HepG2 (cell line): Measurements from ENCODE around the gene TNS1. TPM values are rescaled to one million over a fixed set of nuclear protein-coding genes. Genes with fewer than 3 reads are reported as not detected.
A peak's percentile ranks its signal among the peaks of the same experiment; 100 is the strongest.

Experiments
- ATAC-seq: fragments of 200-7000 bp; cut with Tn5 transposase; 3 replicates; pipeline ENCODE4 v1.9.1; 2020; ENCODE audit warnings: mild to moderate bottlenecking, moderate library complexity
- BruUV-seq: library from RNA; stranded (reverse); fragments of 400-500 nt; replicated peaks from 2 replicates; lab custom pipeline; 2021; lab: Mats Ljungman, UMichigan
- CTCF ChIA-PET: fragments of 300-600 bp; formaldehyde crosslinking; extraction: SDS; loops from one replicate; lab custom pipeline; 2021; ENCODE audit warnings: low total read pairs, inconsistent platforms, low intra/inter-chr PET ratio; lab: Yijun Ruan, JAX
- POLR2A ChIA-PET: fragments of 350-600 bp; sonication (Branson Sonifier 250); formaldehyde crosslinking; loops from one replicate; lab custom pipeline; 2020; ENCODE audit warnings: antibody characterized with exemption, inconsistent platforms; lab: Yijun Ruan, JAX
- DNase-seq: peaks from one replicate; pipeline ENCODE4 v3.0.0-alpha.2; 2015; ENCODE audit warnings: low spot score
- FAIRE-seq: peaks from 3 replicates; lab custom pipeline; 2011; peaks lifted over from hg19 to GRCh38; lab: Jason Lieb, UNC
- H2AFZ ChIP-seq: one replicate; pipeline ENCODE4 v1.6.1; 2011; ENCODE audit warnings: low read length, inconsistent platforms
- H3K27ac ChIP-seq: fragments of 300-600 bp; 3 replicates; pipeline ENCODE4 v1.8.0; 2011; ENCODE audit warnings: mixed run types, mild to moderate bottlenecking, mixed read lengths, low read length, inconsistent platforms; ENCODE audit not compliant: insufficient read depth; ENCODE audit errors: extremely low read length
- H3K27me3 ChIP-seq, 2 experiments: fragments of 200-600 bp in 1 of 2; 2 replicates in 1 of 2; 3 replicates in 1 of 2; pipeline versions ENCODE4 v1.6.0 to v1.8.0; 2011; ENCODE audit warnings: low read length in 2 of 2, mild to moderate bottlenecking in 2 of 2, moderate library complexity in 2 of 2, inconsistent platforms in 1 of 2; ENCODE audit not compliant: insufficient read depth in 2 of 2, control insufficient read depth in 1 of 2
- H3K36me3 ChIP-seq, 2 experiments: fragments of 200-600 bp in 1 of 2; replicated peaks in 1 of 2; 2 replicates in 1 of 2; 3 replicates in 1 of 2; pipeline versions ENCODE4 v1.5.1 to v1.8.0; 2011; ENCODE audit warnings: low read length in 2 of 2, inconsistent platforms in 1 of 2; ENCODE audit not compliant: insufficient read depth in 2 of 2, control insufficient read depth in 1 of 2
- H3K4me1 ChIP-seq: 2 replicates; pipeline ENCODE4 v1.5.1; 2012; ENCODE audit warnings: low read length, inconsistent platforms; ENCODE audit not compliant: insufficient read depth
- H3K4me2 ChIP-seq: 2 replicates; pipeline ENCODE4 v1.6.0; 2011; ENCODE audit warnings: low read depth, low read length, inconsistent platforms
- H3K4me3 ChIP-seq, 3 experiments: fragments of 200-600 bp in 1 of 3; sonication (generic), shearing (Covaris generic) in 1 of 3; replicated peaks in 1 of 3; 2 replicates each; pipeline ENCODE4 v1.5.1; 2011 to 2016; ENCODE audit warnings: low read length in 3 of 3, inconsistent platforms in 2 of 3, low read depth in 2 of 3, mild to moderate bottlenecking in 2 of 3, control low read depth in 1 of 3, mixed read lengths in 1 of 3; ENCODE audit not compliant: insufficient read depth in 1 of 3
- H3K79me2 ChIP-seq: one replicate; pipeline ENCODE4 v1.6.1; 2011; ENCODE audit warnings: low read length, inconsistent platforms; ENCODE audit not compliant: insufficient read depth
- H3K9ac ChIP-seq: 2 replicates; pipeline ENCODE4 v1.6.0; 2011; ENCODE audit warnings: mild to moderate bottlenecking, low read depth, low read length, inconsistent platforms; ENCODE audit not compliant: insufficient read depth
- H3K9me3 ChIP-seq: 2 replicates; pipeline ENCODE4 v1.5.1; 2012; ENCODE audit warnings: mild to moderate bottlenecking, low read length
- H4K20me1 ChIP-seq: 2 replicates; pipeline ENCODE4 v1.6.0; 2011; ENCODE audit warnings: inconsistent platforms, mild to moderate bottlenecking, low read length, moderate library complexity; ENCODE audit not compliant: insufficient read depth
- ATAD3A ChIP-seq: sonication (generic); formaldehyde crosslinking; IDR thresholded peaks from 2 replicates; pipeline ENCODE4 v1.4.0; 2020; ENCODE audit warnings: missing genetic modification reagents
- CENPX ChIP-seq: sonication (generic); formaldehyde crosslinking; IDR thresholded peaks from 2 replicates; pipeline ENCODE4 v1.9.0; 2021; ENCODE audit warnings: mild to moderate bottlenecking, missing genetic modification reagents, moderate library complexity
- HMG20B ChIP-seq: conservative IDR thresholded peaks from 2 replicates; pipeline ENCODE4 v1.6.1; 2016; ENCODE audit warnings: missing genetic modification reagents, missing compliant biosample characterization
- ZNF883 ChIP-seq: sonication (generic); formaldehyde crosslinking; IDR thresholded peaks from 2 replicates; pipeline ENCODE4 v1.5.1; 2020; ENCODE audit warnings: mild to moderate bottlenecking, missing genetic modification reagents; ENCODE audit errors: not compliant biosample characterization
- WGBS: methylation state at CpG from one replicate; pipeline ENCODE4 v1.1.6; 2017; ENCODE audit warnings: low lambda C conversion rate; 5-methylcytosine and 5-hydroxymethylcytosine counted together
- in situ Hi-C: cut with HindIII; loops from 2 replicates; pipeline ENCODE4 v1.10.0; 2017; ENCODE audit warnings: low pct_unique_long_range_greater_than_20kb; ENCODE audit not compliant: extremely low pct_ligation_motif_present
- intact Hi-C: fragments of 100-400 bp; cut with micrococcal nuclease; formaldehyde crosslinking; loops from one replicate; pipeline ENCODE4 v1.10.0; 2022; ENCODE audit not compliant: unreplicated experiment
- polyA plus RNA-seq, 8 experiments: library from polyadenylated mRNA; depleted of rRNA in 3 of 8; stranded (reverse) in 7 of 8; unstranded in 1 of 8; fragments of >200 nt; fragmentation: Illumina TruSeq in 4 of 8; extraction: Trizol in 4 of 8; gene quantifications; 2 replicates each; pipeline versions ENCODE4 v1.2.1 to v1.2.3, GENCODE V29; 2011 to 2016; ENCODE audit warnings: low read depth in 4 of 8, missing spikeins in 1 of 8, mixed read lengths in 1 of 8; ENCODE audit not compliant: insufficient read depth in 1 of 8
- total RNA-seq, 5 experiments: library from RNA; depleted of rRNA; stranded (reverse); fragments of >200 nt; fragmentation: Illumina TruSeq; extraction: Trizol; gene quantifications; 2 replicates each; pipeline ENCODE4 v1.2.3, GENCODE V29; 2016; ENCODE audit warnings: low read depth in 1 of 5
- TF ChIP-seq, protein P1 (sequence below): sonication (generic); formaldehyde crosslinking; IDR thresholded peaks from 2 replicates; pipeline ENCODE4 v1.5.0; 2020; ENCODE audit warnings: missing genetic modification reagents
- TF ChIP-seq, protein P2 (sequence below): sonication (generic); formaldehyde crosslinking; IDR thresholded peaks from 2 replicates; pipeline ENCODE4 v1.5.0; 2020; ENCODE audit warnings: missing genetic modification reagents, mild to moderate bottlenecking, borderline replicate concordance
- TF ChIP-seq, protein P3 (sequence below): sonication (generic); formaldehyde crosslinking; IDR thresholded peaks from 2 replicates; pipeline ENCODE4 v1.5.1; 2020; ENCODE audit warnings: mild to moderate bottlenecking, missing genetic modification reagents, moderate library complexity
- TF ChIP-seq, protein P4 (sequence below): sonication (generic); formaldehyde crosslinking; IDR thresholded peaks from 2 replicates; pipeline ENCODE4 v1.8.1; 2023; ENCODE audit warnings: missing genetic modification reagents, mild to moderate bottlenecking, borderline replicate concordance

Gene TNS1
- total and polyA plus RNA-seq, 2 of the 13 experiments (the other 11 are each of a cell fraction or from before 2014, with no cell fraction given), result 1.9 to 118 TPM

DNA sequence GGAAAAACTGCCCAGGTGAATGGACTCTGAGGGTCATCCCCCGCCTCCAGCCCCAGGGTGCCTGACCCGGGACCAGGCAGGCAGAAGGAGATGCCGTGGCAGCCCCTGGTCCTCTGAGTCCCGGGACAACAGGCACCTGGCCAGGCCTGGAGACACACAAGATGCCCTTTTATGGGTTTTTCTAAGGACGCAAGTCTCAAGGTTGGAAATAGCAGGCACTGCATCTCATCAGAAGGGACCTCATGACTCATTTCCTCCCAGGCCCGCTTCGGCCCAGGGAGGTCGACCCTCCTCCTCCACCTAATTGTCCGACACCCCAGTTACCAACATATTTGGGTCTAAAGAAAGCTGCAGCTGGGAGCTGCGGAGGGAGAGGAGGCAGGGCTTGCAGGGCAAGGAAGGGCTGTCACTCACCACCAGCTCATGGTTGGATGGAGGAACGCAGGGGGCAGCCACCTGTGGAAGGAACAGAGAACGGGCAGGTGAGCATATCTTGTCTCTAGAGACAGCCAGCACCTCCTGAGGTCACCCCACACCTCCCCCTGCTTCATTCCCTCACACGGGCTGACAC is 82.9 kb downstream of the TNS1 start (continued):
- TF ChIP-seq, protein P1, sequence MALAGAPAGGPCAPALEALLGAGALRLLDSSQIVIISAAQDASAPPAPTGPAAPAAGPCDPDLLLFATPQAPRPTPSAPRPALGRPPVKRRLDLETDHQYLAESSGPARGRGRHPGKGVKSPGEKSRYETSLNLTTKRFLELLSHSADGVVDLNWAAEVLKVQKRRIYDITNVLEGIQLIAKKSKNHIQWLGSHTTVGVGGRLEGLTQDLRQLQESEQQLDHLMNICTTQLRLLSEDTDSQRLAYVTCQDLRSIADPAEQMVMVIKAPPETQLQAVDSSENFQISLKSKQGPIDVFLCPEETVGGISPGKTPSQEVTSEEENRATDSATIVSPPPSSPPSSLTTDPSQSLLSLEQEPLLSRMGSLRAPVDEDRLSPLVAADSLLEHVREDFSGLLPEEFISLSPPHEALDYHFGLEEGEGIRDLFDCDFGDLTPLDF (CRISPR knock-in tag), result no peak
- no peak for TF ChIP-seq HMG20B (CRISPR knock-in tag)

DNA sequence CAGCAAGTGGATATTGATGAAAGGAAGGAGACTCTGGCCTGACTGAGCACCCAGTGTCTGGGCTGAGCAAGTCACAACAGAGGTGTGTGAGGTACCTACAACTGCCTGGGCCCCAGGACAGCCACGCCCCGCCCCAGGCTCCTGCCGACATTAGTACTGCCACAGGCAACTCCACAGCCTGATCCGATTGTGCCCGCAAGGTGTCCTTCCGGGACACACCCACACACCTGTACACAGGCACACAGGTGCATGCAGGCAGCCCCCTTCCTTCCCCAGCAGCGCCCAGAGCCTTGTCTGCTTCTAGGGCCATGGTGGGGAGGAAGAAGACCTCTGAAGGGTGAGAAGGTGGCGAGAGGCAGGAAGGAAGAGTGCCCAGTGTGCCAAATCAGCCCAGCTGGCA is 83.6 kb downstream of the TNS1 start:
- ChIA-PET POLR2A (no interaction called here), CTCF (interaction anchor here (0.8 to 1.6 kb wide), 2 partner anchors 20 to 69 kb away, joined by 4 to 5 read pairs; no protein-coding TSS in a partner anchor)
- 95% methylated on average over 7 of the region's 8 CpGs for WGBS
- intact Hi-C loops, result no loop called here
- Histone ChIP-seq H2AFZ (no peak overlapping the region), H3K79me2 (no peaks in the 10 kb centered on the region), H3K4me3 (no peak overlapping the region), H3K27me3 (no peaks in the 10 kb centered on the region), H3K36me3 (peaks cover 7 to 10% of the 10 kb centered on the region in 2 experiments; a peak in 2 of 5 replicates), H4K20me1 (peaks cover 4% of the 10 kb centered on the region; the same call in 1 of the 2 replicates), H3K27ac (no peak overlapping the region), H3K9ac (no peak overlapping the region), H3K4me2 (peak overlapping the region; percentile 28; the same call in 1 of the 2 replicates), H3K4me1 (peaks cover 76% of the 10 kb centered on the region), H3K9me3 (no peaks in the 10 kb centered on the region)
- DNase-seq (no peak), ATAC-seq (no peak), FAIRE-seq (no peak)
- TF ChIP-seq, protein P2, sequence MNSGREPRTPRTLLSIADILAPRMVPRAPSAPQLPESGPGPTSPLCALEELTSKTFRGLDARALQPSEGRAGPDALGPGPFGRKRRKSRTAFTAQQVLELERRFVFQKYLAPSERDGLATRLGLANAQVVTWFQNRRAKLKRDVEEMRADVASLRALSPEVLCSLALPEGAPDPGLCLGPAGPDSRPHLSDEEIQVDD (CRISPR knock-in tag), result no peak
- peak; percentile 22 for TF ChIP-seq ZNF883
- no peak for TF ChIP-seq ATAD3A (CRISPR knock-in tag)
- TF ChIP-seq CENPX (CRISPR knock-in tag), result no peak
- TF ChIP-seq, protein P3, sequence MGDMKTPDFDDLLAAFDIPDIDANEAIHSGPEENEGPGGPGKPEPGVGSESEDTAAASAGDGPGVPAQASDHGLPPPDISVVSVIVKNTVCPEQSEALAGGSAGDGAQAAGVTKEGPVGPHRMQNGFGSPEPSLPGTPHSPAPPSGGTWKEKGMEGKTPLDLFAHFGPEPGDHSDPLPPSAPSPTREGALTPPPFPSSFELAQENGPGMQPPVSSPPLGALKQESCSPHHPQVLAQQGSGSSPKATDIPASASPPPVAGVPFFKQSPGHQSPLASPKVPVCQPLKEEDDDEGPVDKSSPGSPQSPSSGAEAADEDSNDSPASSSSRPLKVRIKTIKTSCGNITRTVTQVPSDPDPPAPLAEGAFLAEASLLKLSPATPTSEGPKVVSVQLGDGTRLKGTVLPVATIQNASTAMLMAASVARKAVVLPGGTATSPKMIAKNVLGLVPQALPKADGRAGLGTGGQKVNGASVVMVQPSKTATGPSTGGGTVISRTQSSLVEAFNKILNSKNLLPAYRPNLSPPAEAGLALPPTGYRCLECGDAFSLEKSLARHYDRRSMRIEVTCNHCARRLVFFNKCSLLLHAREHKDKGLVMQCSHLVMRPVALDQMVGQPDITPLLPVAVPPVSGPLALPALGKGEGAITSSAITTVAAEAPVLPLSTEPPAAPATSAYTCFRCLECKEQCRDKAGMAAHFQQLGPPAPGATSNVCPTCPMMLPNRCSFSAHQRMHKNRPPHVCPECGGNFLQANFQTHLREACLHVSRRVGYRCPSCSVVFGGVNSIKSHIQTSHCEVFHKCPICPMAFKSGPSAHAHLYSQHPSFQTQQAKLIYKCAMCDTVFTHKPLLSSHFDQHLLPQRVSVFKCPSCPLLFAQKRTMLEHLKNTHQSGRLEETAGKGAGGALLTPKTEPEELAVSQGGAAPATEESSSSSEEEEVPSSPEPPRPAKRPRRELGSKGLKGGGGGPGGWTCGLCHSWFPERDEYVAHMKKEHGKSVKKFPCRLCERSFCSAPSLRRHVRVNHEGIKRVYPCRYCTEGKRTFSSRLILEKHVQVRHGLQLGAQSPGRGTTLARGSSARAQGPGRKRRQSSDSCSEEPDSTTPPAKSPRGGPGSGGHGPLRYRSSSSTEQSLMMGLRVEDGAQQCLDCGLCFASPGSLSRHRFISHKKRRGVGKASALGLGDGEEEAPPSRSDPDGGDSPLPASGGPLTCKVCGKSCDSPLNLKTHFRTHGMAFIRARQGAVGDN, result peak; percentile 9; the same call in 1 of the 2 replicates
- TF ChIP-seq, protein P4, sequence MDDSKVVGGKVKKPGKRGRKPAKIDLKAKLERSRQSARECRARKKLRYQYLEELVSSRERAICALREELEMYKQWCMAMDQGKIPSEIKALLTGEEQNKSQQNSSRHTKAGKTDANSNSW (CRISPR knock-in tag), result no peak
- in situ Hi-C loops, result no loop called here
- no TSS peak for BruUV-seq
